Osteoblast (primary cell): ENCODE measurements around the gene FOSL1. TPM values are rescaled to one million over a fixed set of nuclear protein-coding genes. Genes with fewer than 3 reads are reported as not detected.
A peak's percentile ranks its signal among the peaks of the same experiment; 100 is the strongest.

ENCODE experiments used
- DNase-seq: peaks from one replicate; pipeline ENCODE4 v3.0.0; 2011; ENCODE audit warnings: low spot score, mixed read lengths; ENCODE audit not compliant: insufficient read length; ENCODE audit errors: missing footprints
- H2AFZ ChIP-seq: 2 replicates; pipeline ENCODE4 v1.6.0; 2011; ENCODE audit warnings: mild to moderate bottlenecking, low read length
- H3K27ac ChIP-seq: 2 replicates; pipeline ENCODE4 v1.5.1; 2011; ENCODE audit warnings: mild to moderate bottlenecking, low read depth, low read length, moderate library complexity
- H3K27me3 ChIP-seq: 2 replicates; pipeline ENCODE4 v1.6.0; 2012; ENCODE audit warnings: mild to moderate bottlenecking, control low read depth, inconsistent platforms, low read length, moderate library complexity; ENCODE audit not compliant: insufficient read depth
- H3K36me3 ChIP-seq: 2 replicates; pipeline ENCODE4 v1.5.1; 2011; ENCODE audit warnings: mild to moderate bottlenecking, low read length, control low read depth, moderate library complexity; ENCODE audit not compliant: insufficient read depth
- H3K4me1 ChIP-seq: 2 replicates; pipeline ENCODE4 v1.5.1; 2011; ENCODE audit warnings: mild to moderate bottlenecking, low read length, control low read depth, moderate library complexity; ENCODE audit not compliant: insufficient read depth
- H3K4me2 ChIP-seq: 2 replicates; pipeline ENCODE4 v1.6.0; 2011; ENCODE audit warnings: mild to moderate bottlenecking, low read length; ENCODE audit not compliant: insufficient read depth
- H3K4me3 ChIP-seq: fragments of 200-600 bp; sonication (generic); 3 replicates; pipeline ENCODE4 v1.5.1; 2012; ENCODE audit warnings: mild to moderate bottlenecking, low read length, inconsistent platforms; ENCODE audit not compliant: insufficient read depth
- H3K79me2 ChIP-seq: 2 replicates; pipeline ENCODE4 v1.6.0; 2012; ENCODE audit warnings: mild to moderate bottlenecking, low read length, control low read depth, inconsistent platforms; ENCODE audit not compliant: insufficient read depth
- H3K9me3 ChIP-seq: 2 replicates; pipeline ENCODE4 v1.5.1; 2011; ENCODE audit warnings: low read depth, low read length, control low read depth
- H4K20me1 ChIP-seq: 2 replicates; pipeline ENCODE4 v1.6.0; 2012; ENCODE audit warnings: mild to moderate bottlenecking, low read length, control low read depth; ENCODE audit not compliant: insufficient read depth
- total RNA-seq: library from RNA; depleted of rRNA; stranded (reverse); fragments of >200 nt; gene quantifications from 2 replicates; pipeline ENCODE4 v1.2.3, GENCODE V29; 2012
- TF ChIP-seq, protein P1 (sequence below): IDR thresholded peaks from 2 replicates; pipeline ENCODE4 v1.5.1; 2011; ENCODE audit warnings: mild to moderate bottlenecking, low read depth, low read length, moderate library complexity; ENCODE audit errors: extremely low read depth

Gene FOSL1
- total RNA-seq, 1 donor, result 13.0 TPM

- DNase-seq, result peak; percentile 59
- peaks cover 44% of the 10 kb centered on the region for H3K79me2 ChIP-seq
- TF ChIP-seq, protein P1, sequence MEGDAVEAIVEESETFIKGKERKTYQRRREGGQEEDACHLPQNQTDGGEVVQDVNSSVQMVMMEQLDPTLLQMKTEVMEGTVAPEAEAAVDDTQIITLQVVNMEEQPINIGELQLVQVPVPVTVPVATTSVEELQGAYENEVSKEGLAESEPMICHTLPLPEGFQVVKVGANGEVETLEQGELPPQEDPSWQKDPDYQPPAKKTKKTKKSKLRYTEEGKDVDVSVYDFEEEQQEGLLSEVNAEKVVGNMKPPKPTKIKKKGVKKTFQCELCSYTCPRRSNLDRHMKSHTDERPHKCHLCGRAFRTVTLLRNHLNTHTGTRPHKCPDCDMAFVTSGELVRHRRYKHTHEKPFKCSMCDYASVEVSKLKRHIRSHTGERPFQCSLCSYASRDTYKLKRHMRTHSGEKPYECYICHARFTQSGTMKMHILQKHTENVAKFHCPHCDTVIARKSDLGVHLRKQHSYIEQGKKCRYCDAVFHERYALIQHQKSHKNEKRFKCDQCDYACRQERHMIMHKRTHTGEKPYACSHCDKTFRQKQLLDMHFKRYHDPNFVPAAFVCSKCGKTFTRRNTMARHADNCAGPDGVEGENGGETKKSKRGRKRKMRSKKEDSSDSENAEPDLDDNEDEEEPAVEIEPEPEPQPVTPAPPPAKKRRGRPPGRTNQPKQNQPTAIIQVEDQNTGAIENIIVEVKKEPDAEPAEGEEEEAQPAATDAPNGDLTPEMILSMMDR, result no peak
- no peak overlapping the region for H2AFZ ChIP-seq
- no peak overlapping the region for H3K4me3 ChIP-seq
- peaks cover 23% of the 10 kb centered on the region for H3K4me1 ChIP-seq
- H3K27ac ChIP-seq, result no peak overlapping the region
- H3K36me3 ChIP-seq, result peaks cover 66% of the 10 kb centered on the region
- no peak overlapping the region for H3K4me2 ChIP-seq
- H3K27me3 ChIP-seq, result no peaks in the 10 kb centered on the region
- H4K20me1 ChIP-seq, result peaks cover 24% of the 10 kb centered on the region
- no peaks in the 10 kb centered on the region for H3K9me3 ChIP-seq
Observed at GRCh38 chr11:65863889-65864705, 36.1 kb downstream of the FOSL1 start.

DNA sequence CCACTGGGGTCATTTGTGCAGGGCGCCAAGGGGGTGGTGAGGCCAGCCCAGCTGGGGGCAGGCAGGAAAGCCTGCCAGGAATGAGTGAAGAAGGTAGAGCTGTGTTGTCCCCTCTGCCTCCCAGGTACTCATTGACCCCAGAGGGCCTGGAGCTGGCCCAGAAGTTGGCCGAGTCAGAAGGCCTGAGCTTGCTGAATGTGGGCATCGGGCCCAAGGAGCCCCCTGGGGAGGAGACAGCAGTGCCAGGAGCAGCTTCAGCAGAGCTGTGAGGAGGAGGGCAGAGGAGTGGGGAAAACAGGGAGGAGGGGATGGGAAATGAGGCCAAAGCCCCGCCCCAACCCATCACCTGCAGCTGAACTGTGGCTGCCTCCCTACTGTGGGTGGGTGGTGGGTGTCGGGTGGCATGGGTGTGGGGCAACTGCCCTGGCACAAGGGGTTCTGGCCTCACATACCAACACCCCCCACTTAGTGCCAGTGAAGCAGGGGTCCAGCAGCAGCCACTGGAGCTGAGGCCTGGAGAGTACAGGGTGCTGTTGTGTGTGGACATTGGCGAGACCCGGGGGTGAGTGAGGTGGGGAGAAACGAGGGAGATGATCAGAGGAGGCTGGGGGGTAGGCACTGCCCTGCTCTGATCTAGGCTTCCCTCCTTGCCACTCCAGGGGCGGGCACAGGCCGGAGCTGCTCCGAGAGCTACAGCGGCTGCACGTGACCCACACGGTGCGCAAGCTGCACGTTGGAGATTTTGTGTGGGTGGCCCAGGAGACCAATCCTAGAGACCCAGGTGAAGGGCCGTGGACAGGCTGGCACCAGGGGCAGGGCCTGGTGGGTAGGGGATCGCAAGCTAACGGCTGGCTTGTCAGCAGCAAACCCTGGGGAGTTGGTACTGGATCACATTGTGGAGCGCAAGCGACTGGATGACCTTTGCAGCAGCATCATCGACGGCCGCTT lies 37.0 kb downstream of the FOSL1 start:
- Histone ChIP-seq H3K4me3 (no peak overlapping the region), H3K79me2 (peaks cover 39% of the 10 kb centered on the region), H3K9me3 (no peaks in the 10 kb centered on the region), H3K27me3 (no peaks in the 10 kb centered on the region), H3K4me1 (peaks cover 31% of the 10 kb centered on the region), H4K20me1 (peaks cover 23% of the 10 kb centered on the region), H3K36me3 (peaks cover 58% of the 10 kb centered on the region), H3K27ac (no peak overlapping the region), H3K4me2 (no peak overlapping the region), H2AFZ (no peak overlapping the region)
- DNase-seq, result peak; percentile 82
- TF ChIP-seq, protein P1, result no peak

- Histone ChIP-seq H3K36me3 (peaks cover 52% of the 10 kb centered on the region), H3K4me2 (no peak overlapping the region), H3K4me3 (peak overlapping the region; percentile 99)
Observed at GRCh38 chr11:65862191-65862735, 37.9 kb downstream of the FOSL1 start.

More at GRCh38 chr11:65862191-65862735, 37.9 kb downstream of the FOSL1 start:
- H3K79me2 ChIP-seq, result peaks cover 41% of the 10 kb centered on the region
- H4K20me1 ChIP-seq, result peaks cover 18% of the 10 kb centered on the region
- H3K9me3 ChIP-seq, result no peaks in the 10 kb centered on the region
- H3K27ac ChIP-seq, result no peak overlapping the region
- no peak for DNase-seq
- H3K27me3 ChIP-seq, result no peaks in the 10 kb centered on the region
- peaks cover 31% of the 10 kb centered on the region for H3K4me1 ChIP-seq
- TF ChIP-seq, protein P1, result no peak
- no peak overlapping the region for H2AFZ ChIP-seq
